PFSK-1 (cell line): ENCODE measurements around the gene ZCCHC14.

ENCODE experiments used
- FOXP2 ChIP-seq: optimal IDR thresholded peaks from 2 replicates; pipeline ENCODE3; 2011; ENCODE audit warnings: borderline replicate concordance, control low read depth, inconsistent platforms; ENCODE audit not compliant: insufficient read depth; ENCODE audit errors: extremely low read length, extremely low read depth
- POLR2AphosphoS5 ChIP-seq: IDR thresholded peaks from 2 replicates; pipeline ENCODE4 v1.6.1; 2012; ENCODE audit warnings: low read depth, mild to moderate bottlenecking, control low read depth, low read length, moderate library complexity
- REST ChIP-seq, 2 experiments: IDR thresholded peaks; 2 replicates each; pipeline versions ENCODE4 v1.6.1 to v1.8.0; 2011 to 2012; ENCODE audit warnings: low read depth in 2 of 2, low read length in 2 of 2, control low read depth in 1 of 2, inconsistent platforms in 1 of 2, mild to moderate bottlenecking in 1 of 2, moderate library complexity in 1 of 2; ENCODE audit not compliant: insufficient read depth in 1 of 2
- SIN3A ChIP-seq: IDR thresholded peaks from 2 replicates; pipeline ENCODE4 v1.6.1; 2012; ENCODE audit warnings: mild to moderate bottlenecking, low read length, moderate library complexity, borderline replicate concordance; ENCODE audit not compliant: insufficient read depth
- TAF1 ChIP-seq: IDR thresholded peaks from 2 replicates; pipeline ENCODE4 v1.6.1; 2012; ENCODE audit warnings: low read length, control low read depth, borderline replicate concordance; ENCODE audit not compliant: insufficient read depth

ZCCHC14 gene

GRCh38 chr16:87490096-87490798, 2.6 kb downstream of the ZCCHC14 start:
- no peak for TF ChIP-seq POLR2AphosphoS5
- TF ChIP-seq SIN3A = no peak
- no peak for TF ChIP-seq TAF1
- no peak for TF ChIP-seq REST (IDR thresholded peaks at IDR 0.05; ENCODE audit: insufficient read depth in 1 of 2, low read depth in 2 of 2, low read length in 2 of 2)
- no peak for TF ChIP-seq FOXP2

DNA sequence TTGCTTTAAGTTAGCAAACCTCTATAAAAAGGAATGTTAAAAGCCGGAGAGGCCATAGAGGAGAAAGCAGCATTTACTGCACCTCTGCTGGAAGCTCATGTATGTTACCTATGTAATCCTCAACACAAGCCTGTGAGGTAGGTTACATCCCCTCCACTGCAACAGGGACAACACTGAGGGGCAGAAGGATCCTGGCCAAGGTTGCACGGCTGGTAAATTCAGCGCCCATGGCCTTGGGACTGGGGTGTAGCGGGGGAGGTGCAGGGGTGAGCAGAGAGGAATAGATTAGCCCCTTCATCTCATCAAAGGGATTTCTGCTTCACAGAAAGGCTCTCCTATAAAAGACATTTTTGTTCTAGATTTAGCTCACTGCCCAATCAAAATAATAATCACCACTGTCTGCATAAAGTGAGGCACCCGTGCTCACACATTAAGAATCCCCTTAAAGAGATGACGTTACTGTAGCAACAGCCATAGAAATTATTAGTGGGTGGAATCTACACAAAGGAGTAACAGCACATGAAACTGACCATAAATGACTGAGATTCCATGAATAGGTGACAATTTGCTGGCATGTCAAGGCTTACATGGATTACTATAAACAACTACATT, 3.3 kb downstream of the ZCCHC14 start:
- TF ChIP-seq SIN3A (no peak), REST (IDR thresholded peaks at IDR 0.05; ENCODE audit: insufficient read depth in 1 of 2, low read depth in 2 of 2, low read length in 2 of 2) (no peak), TAF1 (no peak)

DNA sequence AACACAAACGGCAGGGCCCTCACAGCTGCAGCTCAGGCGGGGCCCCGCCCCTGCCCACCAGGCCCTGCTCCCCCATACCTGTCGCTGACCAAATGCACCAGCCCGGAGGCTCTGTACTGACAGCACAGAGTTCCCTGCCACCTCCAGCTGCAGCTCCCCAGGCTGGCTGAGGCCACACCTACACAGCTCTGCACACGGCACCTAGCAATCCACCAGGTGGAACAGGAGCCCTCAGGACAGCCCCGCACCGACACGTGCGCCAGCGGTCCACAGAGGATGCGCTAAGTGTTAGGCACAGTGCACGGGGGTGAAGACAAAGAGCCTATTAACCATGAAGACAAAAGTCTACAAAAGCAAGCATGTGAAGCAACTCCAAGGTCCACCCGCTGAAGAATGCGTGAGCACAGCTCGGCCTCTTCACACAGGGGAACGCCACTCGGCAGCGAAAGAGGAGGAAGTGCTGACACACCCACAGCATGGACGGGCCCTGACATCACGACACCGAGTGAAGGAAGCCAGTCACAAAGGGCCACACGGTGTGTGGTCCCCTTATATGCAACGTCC, 5.4 kb downstream of the ZCCHC14 start:
- no peak for TF ChIP-seq FOXP2
- no peak for TF ChIP-seq SIN3A
- no peak for TF ChIP-seq TAF1
- no peak for TF ChIP-seq POLR2AphosphoS5
- no peak for TF ChIP-seq REST (IDR thresholded peaks at IDR 0.05; ENCODE audit: insufficient read depth in 1 of 2, low read depth in 2 of 2, low read length in 2 of 2)

GRCh38 chr16:87486713-87487247, 6.0 kb downstream of the ZCCHC14 start:
- TF ChIP-seq REST (IDR thresholded peaks at IDR 0.05; ENCODE audit: insufficient read depth in 1 of 2, low read depth in 2 of 2, low read length in 2 of 2) (no peak), POLR2AphosphoS5 (no peak), FOXP2 (no peak), SIN3A (no peak), TAF1 (no peak)
